GM18909 (cell line): Measurements from ENCODE around the gene C1orf105.
"Not testable (repeated sequence)": the region's sequence is repeated elsewhere in the genome, so short reads cannot be mapped to it uniquely, and the experiment has no call there.

Experiments used
- ATAC-seq: cut with Tn5 transposase; IDR thresholded peaks from one replicate; pipeline ENCODE4 v1.9.1; 2021; ENCODE audit warnings: mild to moderate bottlenecking; ENCODE audit not compliant: unreplicated experiment, poor library complexity

The C1orf105 gene

DNA sequence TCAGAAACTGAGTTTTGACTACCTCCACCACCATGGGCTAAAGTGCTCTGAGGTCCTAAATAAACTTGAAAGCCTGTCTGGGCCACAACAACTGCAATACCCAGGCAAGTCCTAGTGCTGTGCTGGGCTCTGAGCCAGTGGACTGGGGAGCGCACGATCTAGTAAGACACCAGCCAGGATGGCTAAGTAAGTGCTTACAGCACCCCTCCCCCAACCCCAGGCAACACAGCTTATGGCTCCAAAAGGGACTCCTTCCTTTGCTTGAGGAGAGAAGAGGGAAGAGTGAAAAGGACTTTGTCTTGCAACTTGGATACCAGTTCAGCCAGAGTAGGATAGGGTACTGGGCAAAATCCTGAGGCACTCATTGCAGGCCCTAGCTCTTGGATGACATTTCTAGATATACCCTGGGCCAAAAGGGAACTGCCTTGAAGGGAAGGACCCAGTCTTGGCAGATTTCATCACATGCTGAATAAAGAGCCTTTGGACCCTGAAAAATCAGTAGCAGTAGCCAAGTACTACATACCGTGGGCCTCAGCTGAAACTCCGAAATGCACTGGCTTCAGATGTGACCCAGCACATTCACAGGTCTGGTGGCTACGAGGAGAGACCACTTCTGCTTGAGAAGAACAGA, 1.6 kb downstream of the C1orf105 start:
- no peak for ATAC-seq

DNA sequence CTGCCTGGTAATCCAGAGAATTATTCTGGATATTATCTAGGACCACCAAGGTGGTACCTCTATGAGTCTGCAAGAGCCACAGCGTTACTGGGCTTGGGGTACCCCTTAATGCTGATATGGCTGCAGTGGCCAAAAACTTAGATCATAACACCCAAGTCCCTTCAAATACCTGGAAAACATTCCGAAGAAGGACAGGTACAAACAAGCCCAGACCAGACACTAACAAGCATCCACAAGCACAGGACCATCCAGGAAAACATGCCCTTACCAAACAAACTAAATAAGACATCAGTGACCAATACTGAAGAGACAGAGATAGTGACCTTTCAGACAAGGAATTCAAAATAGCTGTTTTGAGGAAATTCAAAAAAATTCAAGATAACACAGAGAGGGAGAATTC, 2.9 kb downstream of the C1orf105 start:
- ATAC-seq: no peak

DNA sequence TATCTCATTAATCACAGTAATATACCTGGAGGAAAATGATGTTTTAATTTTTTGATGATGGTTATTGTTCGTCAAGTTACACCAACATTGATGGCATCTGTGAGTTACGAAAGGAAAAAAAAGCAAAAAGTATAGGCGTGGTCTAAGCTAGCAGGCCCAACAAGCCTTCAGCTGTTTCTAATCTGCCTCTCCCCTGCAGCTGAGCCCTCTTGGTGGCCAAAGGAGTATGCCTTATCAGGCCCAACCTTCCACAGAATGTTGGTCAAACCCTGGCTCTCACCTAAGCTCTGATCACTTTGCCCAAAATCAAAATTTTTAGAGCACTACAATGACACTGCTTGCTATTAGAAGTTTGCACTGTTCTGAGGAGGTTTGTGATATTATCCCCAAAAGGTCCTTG, 4.9 kb downstream of the C1orf105 start:
- ATAC-seq: no peak

DNA sequence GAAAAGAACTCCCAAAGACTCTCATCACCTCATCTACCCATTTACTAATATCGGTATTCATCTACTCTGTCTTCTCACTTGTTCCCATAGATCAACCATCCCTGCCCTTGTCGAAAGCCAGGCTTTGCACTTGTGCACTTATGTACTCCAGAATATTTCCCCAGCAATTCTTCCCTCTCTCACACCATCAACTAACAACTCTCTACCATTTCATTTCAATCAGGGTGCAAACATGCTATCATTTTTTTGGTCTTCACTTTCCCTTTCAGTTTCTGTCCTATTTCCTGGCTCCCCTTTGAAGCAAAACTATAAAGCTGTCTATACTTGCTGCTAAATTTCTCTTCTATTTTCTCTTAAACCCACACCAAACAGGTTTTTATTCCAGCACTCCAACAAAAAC, 6.7 kb downstream of the C1orf105 start:
- ATAC-seq: no peak

DNA sequence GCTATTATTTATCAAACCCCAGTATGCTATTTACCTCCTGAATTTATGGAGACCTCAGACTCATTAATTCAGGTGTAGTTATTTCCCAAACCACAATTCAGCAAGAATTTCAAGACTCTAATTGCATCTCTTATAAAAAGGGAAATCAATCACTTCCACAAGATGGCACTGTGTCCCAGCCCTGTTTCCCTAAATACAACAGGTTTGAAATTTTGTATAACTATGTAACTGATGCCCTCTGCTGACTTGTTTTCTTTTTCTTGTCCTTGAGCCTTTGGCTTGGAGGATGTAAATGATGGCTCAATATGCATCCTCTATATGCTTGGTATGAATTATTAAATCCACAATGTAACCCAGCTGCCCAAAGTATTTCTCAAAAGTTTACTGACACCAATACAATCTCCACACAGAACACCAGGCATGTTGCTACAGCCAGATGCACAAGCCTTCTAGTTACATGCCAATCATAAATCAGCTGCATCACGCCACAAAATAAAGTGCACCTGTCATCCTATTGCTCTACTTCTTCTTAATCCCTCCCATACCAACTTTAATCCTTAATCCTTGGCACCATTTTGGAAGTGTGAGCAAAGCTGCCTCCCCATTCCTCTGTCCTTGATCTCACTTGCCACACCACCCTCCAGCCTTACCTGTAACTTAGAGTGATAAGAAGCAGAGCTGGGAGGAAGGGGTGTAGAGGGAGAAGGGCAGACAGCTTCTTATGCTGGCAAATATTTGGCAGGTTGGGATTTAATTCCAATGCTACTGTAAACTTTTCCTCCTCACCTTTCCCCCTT, 9.0 kb downstream of the C1orf105 start:
- ATAC-seq: no peak

DNA sequence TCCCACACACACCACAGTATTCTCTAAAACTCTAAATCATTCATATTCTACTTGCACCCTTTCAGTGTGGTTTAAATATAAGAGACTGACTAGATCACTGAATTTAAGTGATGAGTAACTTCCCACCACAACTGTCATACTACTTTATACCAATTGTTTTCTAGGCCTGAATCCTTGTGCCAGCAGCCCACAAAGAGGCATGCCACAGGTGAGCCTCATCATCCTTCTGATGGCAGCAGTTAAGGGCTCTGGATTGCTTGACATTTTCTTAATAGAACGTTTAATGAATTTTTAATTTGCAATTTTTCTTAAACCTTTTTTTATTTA, 9.6 kb downstream of the C1orf105 start:
- no peak for ATAC-seq

DNA sequence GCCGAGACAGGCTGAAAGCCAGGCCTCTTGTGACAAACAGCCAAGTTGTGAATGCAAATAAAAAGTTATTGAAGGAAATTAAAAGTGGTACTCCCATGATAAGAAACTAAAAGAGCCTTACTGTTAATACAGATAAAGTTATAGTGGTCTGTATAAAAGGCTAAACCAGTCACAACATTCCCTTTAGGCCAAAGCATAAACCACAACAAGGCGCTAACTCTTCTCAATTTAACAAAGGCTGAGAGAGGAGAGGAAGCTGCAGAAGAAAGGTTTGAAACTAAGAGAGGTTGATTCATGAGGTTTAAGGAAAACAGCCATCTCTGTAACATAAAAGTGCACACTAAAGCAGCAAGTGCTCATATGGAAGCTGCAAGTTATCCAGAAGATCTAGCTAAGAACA, 10.7 kb downstream of the C1orf105 start:
- ATAC-seq: no peak

DNA sequence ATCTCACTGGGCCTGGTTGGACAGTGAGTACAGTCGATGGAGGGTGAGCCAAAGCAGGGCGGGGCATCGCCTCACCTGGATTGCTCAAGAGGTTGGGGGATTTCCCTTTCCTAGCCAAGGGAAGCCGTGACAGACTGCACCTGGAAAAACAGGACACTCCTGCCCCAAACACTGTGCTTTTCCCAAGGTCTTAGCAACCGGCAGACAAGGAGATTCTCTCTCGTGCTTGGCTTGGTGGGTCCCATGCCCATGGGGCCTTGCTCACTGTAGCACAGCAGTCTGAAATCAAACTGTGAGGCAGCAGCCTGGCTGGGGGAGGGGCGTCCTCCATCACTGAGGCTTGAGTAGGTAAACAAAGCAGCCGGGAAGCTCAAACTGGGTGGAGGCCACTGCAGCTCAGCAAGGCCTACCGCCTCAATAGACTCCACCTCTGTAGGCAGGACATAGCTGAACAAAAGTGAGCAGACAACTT, 11.3 kb downstream of the C1orf105 start:
- ATAC-seq: no peak

DNA sequence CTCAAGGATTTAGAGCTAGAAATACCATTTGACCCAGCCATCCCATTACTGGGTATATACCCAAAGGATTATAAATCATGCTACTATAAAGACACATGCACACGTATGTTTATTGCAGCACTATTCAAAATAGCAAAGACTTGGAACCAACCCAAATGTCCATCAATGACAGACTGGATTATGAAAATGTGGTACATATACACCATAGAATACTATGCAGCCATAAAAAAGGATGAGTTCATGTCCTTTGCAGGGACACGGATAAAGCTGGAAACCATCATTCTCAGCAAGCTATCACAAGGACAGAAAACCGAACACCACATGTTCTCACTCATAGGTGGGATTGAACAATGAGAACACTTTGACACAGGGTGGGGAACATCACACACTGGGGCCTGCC, 16.7 kb downstream of the C1orf105 start:
- not testable (repeated sequence) for ATAC-seq

DNA sequence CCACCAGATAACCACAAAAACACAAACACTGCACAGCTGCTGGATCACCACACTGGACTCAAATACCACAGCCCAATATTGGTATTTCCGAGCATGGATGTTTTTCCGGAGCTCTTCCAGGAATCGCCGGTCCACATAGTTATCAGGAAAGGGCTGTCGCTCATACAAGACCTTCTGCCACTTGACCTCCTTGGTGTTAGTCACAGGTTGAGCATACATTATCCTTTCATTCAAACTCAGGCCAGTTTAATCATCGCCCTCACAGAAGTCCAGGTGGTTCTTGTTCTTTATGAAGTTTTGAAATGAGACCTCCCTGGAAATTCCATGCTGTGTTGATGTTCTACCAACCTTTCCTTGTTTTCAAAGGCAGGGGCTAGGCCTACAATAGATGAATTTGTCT, 21.9 kb downstream of the C1orf105 start:
- ATAC-seq: no peak

DNA sequence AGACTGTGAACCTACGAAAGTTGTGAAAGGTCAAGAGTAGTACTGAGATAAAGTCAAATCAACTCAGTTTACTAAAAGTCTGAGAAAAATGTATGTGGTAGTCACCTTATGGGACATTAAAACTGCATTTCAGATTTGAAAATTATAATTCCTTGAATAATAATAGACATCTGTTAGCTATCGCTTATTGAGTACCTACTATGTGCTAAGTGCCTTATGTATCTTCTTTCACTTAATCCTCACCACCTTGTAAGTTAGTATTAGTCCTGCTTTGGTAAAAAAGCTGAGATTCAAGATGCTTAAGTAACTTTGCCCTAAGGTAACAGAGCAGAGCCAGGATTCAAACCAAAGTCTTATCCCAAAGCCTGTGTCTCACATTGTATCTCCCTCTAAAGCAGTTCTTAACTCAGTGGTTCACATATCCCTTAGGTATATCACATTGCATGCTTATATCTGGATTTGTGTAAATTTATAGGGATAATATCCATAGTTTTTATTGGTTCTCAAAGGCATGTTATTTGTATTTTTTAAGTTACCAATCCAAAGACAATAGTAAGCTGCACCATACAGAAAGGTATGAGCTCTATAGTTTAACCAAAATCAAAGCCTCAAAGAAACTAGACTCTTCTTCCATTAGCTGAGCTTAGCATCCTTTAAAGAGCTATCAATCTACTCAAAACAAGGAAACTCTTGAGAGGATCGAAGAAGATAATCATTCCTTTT, 22.5 kb downstream of the C1orf105 start:
- ATAC-seq: no peak

DNA sequence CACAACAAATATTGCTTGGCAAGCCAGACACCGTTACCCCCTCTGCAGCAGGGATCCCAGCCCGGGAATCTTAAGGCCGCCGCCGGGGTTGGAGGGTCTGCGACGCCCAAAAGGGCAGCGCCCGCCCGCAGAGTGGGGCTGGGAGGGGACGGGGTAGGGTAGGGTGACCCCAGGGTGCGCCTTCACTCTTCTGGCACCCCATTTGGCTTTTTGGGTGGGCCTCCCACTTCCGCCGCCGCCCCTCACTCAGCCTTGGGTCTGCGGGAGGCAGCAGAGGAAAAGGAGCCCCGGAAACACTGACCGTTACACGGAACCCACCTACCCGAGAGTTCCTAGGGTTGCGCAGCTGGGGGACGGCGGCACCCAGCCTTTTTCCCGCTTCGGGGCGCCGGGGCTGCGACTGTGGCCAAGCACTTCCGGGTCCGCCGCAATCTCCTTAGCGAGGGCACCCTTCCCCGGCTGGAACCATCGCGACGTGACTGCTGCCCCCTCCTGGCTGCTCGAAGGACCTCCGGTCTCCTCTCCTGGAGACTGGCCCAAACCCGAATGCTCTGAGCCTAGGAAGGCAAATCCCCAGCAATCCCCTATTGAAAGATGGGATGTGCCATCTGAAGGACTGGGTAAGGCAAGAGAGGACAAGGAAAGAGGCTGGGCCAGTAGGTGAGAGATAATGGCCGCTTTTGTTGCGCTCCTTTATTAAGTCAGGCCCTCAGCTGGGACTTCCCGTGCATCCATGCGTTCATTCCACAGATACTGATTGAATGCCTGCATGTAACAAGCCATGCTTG, 23.4 kb downstream of the C1orf105 start, which contains the start of gene PIGC:
TSS of gene PIGC (minus strand) at position 404 of the 788 bp plus-strand sequence. CDS start 1,447 bp downstream, outside the sequence.
- ATAC-seq: peak; percentile 100

DNA sequence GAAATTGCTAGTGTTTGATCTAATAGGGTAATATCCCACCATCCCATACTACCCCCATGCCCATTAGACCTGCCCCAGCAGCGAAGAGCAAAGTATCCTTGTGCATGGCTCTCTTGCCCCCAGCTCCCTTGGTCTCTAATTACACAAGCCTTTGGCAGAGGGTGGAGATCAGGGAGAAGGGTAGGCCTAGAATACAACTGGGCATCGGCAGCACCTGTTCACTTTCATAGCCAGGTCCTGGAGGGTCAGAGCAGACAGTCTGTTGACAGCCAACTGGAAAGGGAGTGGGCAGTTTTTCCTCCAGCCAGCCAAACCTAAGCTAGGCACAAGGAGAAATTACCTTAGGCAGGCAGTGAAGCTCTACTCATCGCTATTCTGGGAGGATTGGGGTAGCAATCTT, 26.1 kb downstream of the C1orf105 start:
- no peak for ATAC-seq

DNA sequence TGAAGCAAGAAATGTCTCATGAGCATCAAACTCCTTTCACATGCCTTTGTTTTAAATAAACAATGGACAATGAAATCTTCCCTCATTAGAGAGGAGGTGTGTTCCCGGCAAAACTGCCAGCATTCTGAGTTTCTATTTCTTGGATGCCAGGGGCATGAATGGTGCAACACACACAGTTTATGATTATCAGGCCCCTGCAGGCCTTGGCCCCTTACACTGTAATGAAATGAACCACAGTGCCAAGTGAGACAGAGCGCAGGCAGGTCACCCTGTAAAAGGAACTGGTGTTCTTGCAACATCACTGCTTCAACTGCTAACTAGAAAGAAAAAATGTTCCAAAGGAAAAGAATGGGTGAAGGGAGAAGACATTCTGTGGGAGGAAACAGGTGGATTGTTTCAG, 27.2 kb downstream of the C1orf105 start:
- no peak for ATAC-seq

DNA sequence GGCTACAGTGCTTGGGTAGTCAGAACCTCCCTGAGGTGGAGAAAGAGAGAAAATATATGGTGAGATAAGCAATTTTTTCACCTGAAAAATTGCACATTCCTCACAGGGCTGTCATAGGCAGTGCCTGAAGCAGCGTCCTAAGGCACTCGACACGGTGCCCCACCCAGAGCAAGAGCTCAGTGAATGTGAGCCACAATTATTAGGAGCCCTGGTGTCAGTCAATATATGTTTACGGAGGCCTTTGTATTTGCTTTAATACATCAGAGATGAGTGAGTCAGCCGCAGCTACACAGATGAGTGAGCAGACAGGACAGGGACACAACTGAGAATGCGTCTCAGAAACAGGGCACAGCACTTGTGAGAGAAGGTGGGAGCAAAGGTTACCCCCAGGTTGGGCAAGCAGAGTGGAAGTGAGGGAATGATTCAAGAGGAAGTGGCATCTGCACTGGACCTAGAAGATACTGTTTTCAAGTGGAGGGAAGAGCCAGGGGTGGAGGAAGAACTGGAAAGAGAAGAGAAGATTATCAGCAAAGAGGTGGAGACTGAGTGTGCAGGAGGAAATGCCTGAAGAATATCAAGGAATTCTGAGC, 28.6 kb downstream of the C1orf105 start:
- no peak for ATAC-seq

DNA sequence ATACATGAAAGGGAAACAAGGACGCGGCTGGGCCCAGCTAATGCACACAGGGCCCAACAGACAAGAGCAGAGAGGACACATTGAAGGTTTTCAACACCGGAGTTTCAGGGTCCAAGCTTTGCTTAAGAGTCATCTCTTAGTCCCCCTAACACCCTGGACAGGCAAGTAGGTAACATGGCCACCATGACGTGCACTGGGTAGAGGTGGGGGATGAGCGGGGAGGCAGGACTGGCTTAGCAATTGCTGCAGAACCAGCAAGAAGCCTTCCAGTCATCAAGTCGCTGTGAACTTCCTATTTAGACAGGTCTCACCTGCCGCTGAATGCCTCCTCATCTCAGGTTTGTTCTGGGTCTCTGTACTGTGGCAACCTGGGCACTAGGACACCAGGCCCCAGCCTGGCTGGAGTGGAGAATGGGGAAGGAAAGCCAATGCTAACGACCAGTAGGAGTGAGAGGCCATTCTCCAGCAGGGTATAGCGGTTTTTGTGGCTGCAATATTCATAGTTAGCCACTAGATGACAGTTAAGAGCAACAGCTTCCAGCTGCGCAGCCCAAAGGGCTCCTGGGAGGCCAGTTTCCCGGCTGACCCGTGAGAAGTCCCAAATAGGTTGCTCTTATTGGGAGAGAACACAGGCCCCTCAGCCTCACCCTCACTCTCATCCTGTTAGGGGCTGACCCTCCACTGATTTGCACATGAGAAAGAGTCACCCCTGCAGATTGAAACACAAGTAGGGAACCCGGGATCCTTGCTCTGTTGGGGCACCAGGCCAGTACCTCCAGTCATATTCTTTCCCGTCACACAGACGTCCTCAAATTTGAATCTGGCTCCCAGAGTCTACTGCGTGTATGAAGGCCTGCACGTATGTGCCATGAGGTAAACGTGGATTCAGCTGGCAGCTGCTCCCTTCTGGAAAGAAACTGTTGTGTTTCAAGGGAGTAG, 29.4 kb downstream of the C1orf105 start:
- ATAC-seq: peak; percentile 88

DNA sequence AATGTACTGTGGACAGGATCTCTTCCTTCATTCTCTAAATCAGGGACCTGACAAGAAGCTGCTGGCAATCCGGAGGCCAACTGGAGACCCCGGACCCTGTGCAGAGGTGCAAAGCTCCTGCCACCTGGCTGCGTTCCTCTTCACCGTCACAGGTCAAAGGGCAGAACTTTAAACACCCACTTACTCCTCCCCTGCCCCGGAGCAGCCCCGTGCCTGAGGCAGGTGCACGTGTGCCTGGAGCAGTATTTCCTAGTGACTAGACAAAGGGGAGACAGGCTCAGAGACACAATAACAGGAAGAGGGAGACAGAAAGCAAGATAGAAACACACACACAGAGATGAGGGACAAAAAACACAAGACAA, 30.0 kb downstream of the C1orf105 start:
- ATAC-seq: no peak

DNA sequence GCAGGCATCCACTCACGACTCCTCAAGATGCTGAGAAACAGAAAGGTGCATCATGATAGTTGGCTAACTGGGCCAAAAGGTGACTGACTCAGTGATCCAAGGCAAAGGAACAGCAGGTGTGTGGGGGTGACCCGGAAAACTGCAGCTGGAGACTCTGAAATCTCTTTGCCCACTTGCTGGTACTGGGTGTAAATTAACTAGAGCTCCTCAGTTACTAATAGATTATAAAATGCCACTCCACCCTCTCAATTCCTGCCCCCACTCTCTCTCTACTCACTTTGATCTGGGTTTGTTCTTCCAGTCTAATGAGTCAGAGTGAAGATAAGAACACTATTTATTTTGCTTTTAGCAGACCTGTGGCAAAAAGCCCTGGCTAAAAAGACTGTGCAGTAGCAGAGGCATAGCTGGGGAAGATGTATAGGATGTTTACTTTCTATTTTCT, 30.5 kb downstream of the C1orf105 start:
- no peak for ATAC-seq

DNA sequence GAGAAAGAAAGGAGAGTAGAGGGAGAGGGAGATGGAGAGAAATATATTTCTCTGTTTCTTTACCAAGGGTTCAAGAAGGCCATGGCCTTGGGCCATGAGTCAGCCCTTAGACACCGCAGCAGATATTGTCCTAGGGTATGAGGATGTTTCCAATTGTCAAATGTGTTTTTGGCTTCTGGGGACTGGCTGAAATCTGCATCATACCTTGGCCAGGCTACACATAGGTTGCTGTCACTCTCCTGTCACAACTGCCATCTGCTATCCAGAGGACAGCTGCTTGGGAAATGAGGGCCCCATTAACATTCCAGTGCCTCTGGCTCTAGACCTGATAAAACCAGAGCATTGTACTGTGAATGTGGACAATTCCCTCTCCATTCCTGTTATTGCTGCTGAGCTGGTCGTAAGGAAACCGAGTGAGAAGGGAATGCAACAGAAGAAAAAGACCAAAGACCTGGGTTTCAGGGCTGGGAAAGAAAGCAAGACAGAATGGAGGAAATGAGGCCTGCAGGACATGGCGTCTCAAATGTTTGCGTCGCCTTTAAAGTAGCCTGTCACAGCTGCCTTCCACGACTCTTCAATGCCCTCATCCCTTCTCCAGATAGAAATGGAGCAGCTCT, 32.2 kb downstream of the C1orf105 start:
- ATAC-seq: no peak
